Sigmoid colon (tissue), 7 donors: ENCODE measurements around the gene TMCO2. TPM values are rescaled to one million over a fixed set of nuclear protein-coding genes. Genes with fewer than 3 reads are reported as not detected.

ENCODE experiments used
- DNase-seq: peaks from one replicate; pipeline ENCODE4 v3.0.0-alpha.2; 2019
- H3K27ac ChIP-seq, 4 donors: fragments of 200-600 bp; sonication (generic); one replicate each; pipeline ENCODE4 v1.5.1; 2016 to 2019; ENCODE audit warnings: mild to moderate bottlenecking in 1 of 4
- H3K27me3 ChIP-seq, 3 donors: fragments of 200-600 bp; sonication (generic); one replicate each; pipeline ENCODE4 v1.5.1; 2019; ENCODE audit warnings: mild to moderate bottlenecking in 1 of 3
- H3K36me3 ChIP-seq, 4 donors: fragments of 200-600 bp; sonication (generic); one replicate each; pipeline ENCODE4 v1.5.1; 2016 to 2019
- H3K4me1 ChIP-seq, 4 donors: fragments of 200-600 bp; sonication (generic); one replicate each; pipeline ENCODE4 v1.5.1; 2017 to 2019
- H3K4me3 ChIP-seq, 4 donors: fragments of 200-600 bp; sonication (generic); one replicate each; pipeline ENCODE4 v1.5.1; 2017 to 2019; ENCODE audit warnings: mild to moderate bottlenecking in 2 of 4, moderate library complexity in 1 of 4
- H3K9me3 ChIP-seq, 4 donors: fragments of 200-600 bp in 3 of 4; sonication (generic) in 3 of 4; one replicate each; pipeline versions ENCODE4 v1.5.1 to v1.6.1; 2013 to 2019
- CTCF ChIP-seq, 4 experiments: fragments of 450-650 bp in 3 of 4; fragments of 200-600 bp in 1 of 4; IDR thresholded peaks; one replicate each; pipeline ENCODE4 v1.5.1; 2016 to 2019; ENCODE audit warnings: antibody characterized with exemption in 4 of 4, mild to moderate bottlenecking in 3 of 4, moderate library complexity in 2 of 4
- EP300 ChIP-seq, 4 donors: sonication (generic); formaldehyde crosslinking; IDR thresholded peaks; one replicate each; pipeline ENCODE4 v1.6.1; 2017; ENCODE audit warnings: antibody characterized with exemption in 4 of 4
- POLR2A ChIP-seq, 2 donors: fragments of 450-650 bp; IDR thresholded peaks; one replicate each; pipeline ENCODE4 v1.6.1; 2016; ENCODE audit warnings: antibody characterized with exemption in 2 of 2, mild to moderate bottlenecking in 2 of 2, moderate library complexity in 2 of 2
- POLR2AphosphoS5 ChIP-seq, 4 donors: sonication (generic); formaldehyde crosslinking; IDR thresholded peaks; one replicate each; pipeline ENCODE4 v1.6.1; 2017; ENCODE audit warnings: antibody characterized with exemption in 4 of 4
- WGBS, 2 donors: extraction: QIAGEN DNeasy Blood & Tissue Kit; methylation state at CpG; one replicate each; pipeline ENCODE4 v1.1.7; 2013; 5-methylcytosine and 5-hydroxymethylcytosine counted together
- intact Hi-C: fragments of 100-400 bp; cut with DNase I; formaldehyde crosslinking; loops from one replicate; pipeline ENCODE4 v1.15.1; 2023
- polyA plus RNA-seq, 3 donors: library from polyadenylated mRNA; stranded (reverse); fragments of 200-250 nt; gene quantifications; one replicate each; pipeline ENCODE4 v1.2.3, GENCODE V29; 2013
- total RNA-seq, 4 donors: library from RNA; depleted of rRNA; stranded (reverse); fragments of >200 nt; gene quantifications; one replicate each; pipeline ENCODE4 v1.1.0, GENCODE V29; 2016
- donor health status: healthy with polysubstance abuse.
- donor health status: Bipolar disorder and iron deficiency.
- donor health status: healthy.

The TMCO2 gene
- total and polyA plus RNA-seq, 7 donors = not detected

GRCh38 chr1:40273547-40274166, 25.9 kb downstream of the TMCO2 start:
- DNase-seq = no peak
- H3K4me1 ChIP-seq = peaks cover 0 to 12% (median under 1%) of the 10 kb centered on the region in 4 donors
- H3K36me3 ChIP-seq = peaks cover 0 to 92% (median 29%) of the 10 kb centered on the region in 4 donors
- no peak overlapping the region for H3K27ac ChIP-seq
- intact Hi-C loops = no loop called here
- no peak overlapping the region for H3K4me3 ChIP-seq
- 80 to 92% methylated on average over 4 of the region's 4 CpGs for WGBS, 2 donors
- TF ChIP-seq POLR2AphosphoS5 (IDR thresholded peaks at IDR 0.05) (no peak), POLR2A (IDR thresholded peaks at IDR 0.05) (no peak), CTCF (IDR thresholded peaks at IDR 0.05) (no peak), EP300 (IDR thresholded peaks at IDR 0.05) (no peak)
- no peaks in the 10 kb centered on the region for H3K27me3 ChIP-seq
- no peaks in the 10 kb centered on the region for H3K9me3 ChIP-seq

GRCh38 chr1:40274331-40274730, 26.6 kb downstream of the TMCO2 start:
- no peak for TF ChIP-seq EP300 (IDR thresholded peaks at IDR 0.05)
- TF ChIP-seq CTCF (IDR thresholded peaks at IDR 0.05) = no peak
- TF ChIP-seq POLR2A (IDR thresholded peaks at IDR 0.05) = no peak
- TF ChIP-seq POLR2AphosphoS5 (IDR thresholded peaks at IDR 0.05) = no peak
- DNase-seq = no peak
- Histone ChIP-seq H3K4me3 (no peak overlapping the region), H3K9me3 (no peaks in the 10 kb centered on the region), H3K36me3 (peaks cover 0 to 92% (median 29%) of the 10 kb centered on the region in 4 donors), H3K27me3 (no peaks in the 10 kb centered on the region), H3K27ac (no peak overlapping the region), H3K4me1 (peaks cover 0 to 5% (median 0%) of the 10 kb centered on the region in 4 donors)
- 96% methylated on average over 2 of the region's 2 CpGs for WGBS, 2 donors
- intact Hi-C loops = no loop called here

GRCh38 chr1:40276122-40276521, 28.4 kb downstream of the TMCO2 start:
- H3K27me3 ChIP-seq = no peaks in the 10 kb centered on the region
- TF ChIP-seq CTCF (IDR thresholded peaks at IDR 0.05) = no peak
- H3K36me3 ChIP-seq = peaks cover 0 to 92% (median 18%) of the 10 kb centered on the region in 4 donors
- H3K4me1 ChIP-seq = peaks cover 0 to 9% (median under 1%) of the 10 kb centered on the region in 4 donors
- H3K27ac ChIP-seq = no peak overlapping the region
- WGBS, 2 donors = 96 to 97% methylated on average over 3 of the region's 3 CpGs
- H3K4me3 ChIP-seq = no peak overlapping the region
- no peak for DNase-seq
- intact Hi-C loops = no loop called here
- H3K9me3 ChIP-seq = no peaks in the 10 kb centered on the region

GRCh38 chr1:40281853-40282252, 34.1 kb downstream of the TMCO2 start:
- TF ChIP-seq CTCF (IDR thresholded peaks at IDR 0.05) (no peak), POLR2AphosphoS5 (IDR thresholded peaks at IDR 0.05) (no peak), POLR2A (IDR thresholded peaks at IDR 0.05) (no peak), EP300 (IDR thresholded peaks at IDR 0.05) (no peak)
- no peaks in the 10 kb centered on the region for H3K9me3 ChIP-seq
- H3K36me3 ChIP-seq = peaks cover 5 to 76% (median 11%) of the 10 kb centered on the region in 4 donors
- no peak overlapping the region for H3K4me3 ChIP-seq
- peak overlapping the region in 3 of 4 donors; percentile 2 to 64 (median 22) for H3K27ac ChIP-seq
- intact Hi-C loops = no loop called here
- H3K27me3 ChIP-seq = no peaks in the 10 kb centered on the region
- peaks cover 0 to 24% (median 3%) of the 10 kb centered on the region in 4 donors for H3K4me1 ChIP-seq
- DNase-seq = no peak
- WGBS, 2 donors = 16 to 63% methylated on average over 2 of the region's 2 CpGs

GRCh38 chr1:40291293-40291692, 43.6 kb downstream of the TMCO2 start:
- no peak for DNase-seq
- TF ChIP-seq EP300 (IDR thresholded peaks at IDR 0.05) = no peak
- TF ChIP-seq POLR2AphosphoS5 (IDR thresholded peaks at IDR 0.05) = no peak
- TF ChIP-seq CTCF (IDR thresholded peaks at IDR 0.05) = no peak
- TF ChIP-seq POLR2A (IDR thresholded peaks at IDR 0.05) = no peak
- Histone ChIP-seq H3K27ac (no peak overlapping the region), H3K36me3 (peaks cover 23 to 87% (median 31%) of the 10 kb centered on the region in 4 donors), H3K27me3 (no peaks in the 10 kb centered on the region), H3K4me1 (no peaks in the 10 kb centered on the region), H3K9me3 (no peaks in the 10 kb centered on the region), H3K4me3 (no peak overlapping the region)
- 89% methylated on average over 2 of the region's 2 CpGs for WGBS, 2 donors
- intact Hi-C loops = no loop called here
